K562 (cell line): ENCODE results near the gene HPSE2.

Source experiments
- POLR2A ChIP-seq: fragments of 450-650 bp; conservative IDR thresholded peaks from 2 replicates; pipeline ENCODE4 v1.6.1; 2016
- ZNF184 ChIP-seq: sonication (generic); formaldehyde crosslinking; IDR thresholded peaks from 2 replicates; pipeline ENCODE4 v1.5.0; 2020; ENCODE audit warnings: missing genetic modification reagents
- TF ChIP-seq, protein P1 (sequence below), 3 experiments: IDR thresholded peaks in 2 of 3; conservative IDR thresholded peaks in 1 of 3; 2 replicates each; pipeline ENCODE4 v1.5.1; 2011 to 2012; ENCODE audit warnings: low read length in 3 of 3, mild to moderate bottlenecking in 3 of 3, control low read depth in 2 of 3, improper control_type of control experiment in 1 of 3, inconsistent platforms in 1 of 3, low read depth in 1 of 3, mixed read lengths in 1 of 3, moderate library complexity in 1 of 3; ENCODE audit not compliant: insufficient read depth in 2 of 3

GRCh38 chr10:99080275-99080945 is 155.2 kb downstream of the HPSE2 start:
- TF ChIP-seq ZNF184 (CRISPR knock-in tag), result no peak
- TF ChIP-seq, protein P1, sequence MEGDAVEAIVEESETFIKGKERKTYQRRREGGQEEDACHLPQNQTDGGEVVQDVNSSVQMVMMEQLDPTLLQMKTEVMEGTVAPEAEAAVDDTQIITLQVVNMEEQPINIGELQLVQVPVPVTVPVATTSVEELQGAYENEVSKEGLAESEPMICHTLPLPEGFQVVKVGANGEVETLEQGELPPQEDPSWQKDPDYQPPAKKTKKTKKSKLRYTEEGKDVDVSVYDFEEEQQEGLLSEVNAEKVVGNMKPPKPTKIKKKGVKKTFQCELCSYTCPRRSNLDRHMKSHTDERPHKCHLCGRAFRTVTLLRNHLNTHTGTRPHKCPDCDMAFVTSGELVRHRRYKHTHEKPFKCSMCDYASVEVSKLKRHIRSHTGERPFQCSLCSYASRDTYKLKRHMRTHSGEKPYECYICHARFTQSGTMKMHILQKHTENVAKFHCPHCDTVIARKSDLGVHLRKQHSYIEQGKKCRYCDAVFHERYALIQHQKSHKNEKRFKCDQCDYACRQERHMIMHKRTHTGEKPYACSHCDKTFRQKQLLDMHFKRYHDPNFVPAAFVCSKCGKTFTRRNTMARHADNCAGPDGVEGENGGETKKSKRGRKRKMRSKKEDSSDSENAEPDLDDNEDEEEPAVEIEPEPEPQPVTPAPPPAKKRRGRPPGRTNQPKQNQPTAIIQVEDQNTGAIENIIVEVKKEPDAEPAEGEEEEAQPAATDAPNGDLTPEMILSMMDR (IDR thresholded peaks at IDR 0.05 in 2 of 3, conservative IDR thresholded peaks at IDR 0.05 in 1 of 3; ENCODE audit: insufficient read depth in 2 of 3, low read depth in 1 of 3, low read length in 3 of 3), result no peak
- TF ChIP-seq POLR2A, result no peak
